Measurements from ENCODE around the gene CYTH1. TPM values are rescaled to one million over a fixed set of nuclear protein-coding genes. Genes with fewer than 3 reads are reported as not detected.

Gene CYTH1
- polyA plus RNA-seq, 1 of the 3 experiments (the other 2 are of a cell fraction): 23.8 TPM

DNA sequence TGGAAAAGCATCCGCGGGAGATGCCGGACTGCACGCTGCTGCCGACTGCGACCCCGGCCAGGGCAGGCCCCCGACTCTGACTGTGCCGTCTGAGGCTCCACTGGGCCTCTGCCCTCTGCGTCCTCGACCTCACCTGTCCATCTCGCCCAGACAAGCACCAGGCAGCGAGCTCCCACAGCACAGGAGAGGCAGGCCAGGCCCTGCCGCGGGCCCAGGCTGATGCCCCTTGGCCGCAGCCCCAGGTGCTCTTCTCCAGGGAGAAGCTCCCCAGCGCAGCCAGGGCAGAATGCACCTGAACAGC lies 106.8 kb downstream of the CYTH1 start:
- H3K4me1 ChIP-seq (ENCODE audit: control insufficient read depth in 1 of 2, insufficient read depth in 2 of 2, low read depth in 1 of 2, low read length in 1 of 2): no peaks in the 10 kb centered on the region; a peak in 1 of 4 replicates
- H3K79me2 ChIP-seq (ENCODE audit: insufficient read depth): no peaks in the 10 kb centered on the region; the same call in 1 of the 2 replicates
- H3F3A ChIP-seq (replicated peaks; ENCODE audit: insufficient read depth): peaks cover 4% of the 10 kb centered on the region
- no peak overlapping the region for H2AFZ ChIP-seq (ENCODE audit: low read depth)
- no peaks in the 10 kb centered on the region for H3K27me3 ChIP-seq (ENCODE audit: insufficient read depth)
- no peak overlapping the region; a peak in 1 of 4 replicates for H3K27ac ChIP-seq (ENCODE audit: low read depth in 2 of 2, low read length in 1 of 2)
- DNase-seq: no peak
- no peak overlapping the region for H3K4me2 ChIP-seq
- peaks cover 26 to 67% of the 10 kb centered on the region in 2 experiments for H3K36me3 ChIP-seq (replicated peaks in 1 of 2; ENCODE audit: control insufficient read depth in 1 of 2, insufficient read depth in 2 of 2, low read length in 1 of 2)
- no peaks in the 10 kb centered on the region for H4K20me1 ChIP-seq (ENCODE audit: insufficient read depth)
- no peaks in the 10 kb centered on the region for H3K9me3 ChIP-seq
- ChIA-PET CTCF (interaction anchor here (1.1 to 2.7 kb wide), 5 partner anchors 10 to 314 kb away, joined by 3 to 20 read pairs (median 5); no protein-coding TSS in a partner anchor), POLR2A (interaction anchor here (0.6 to 1.4 kb wide), 2 partner anchors 9 to 71 kb away, joined by 3 to 4 read pairs; no protein-coding TSS in a partner anchor)
- TF ChIP-seq RAD21 (IDR thresholded peaks at IDR 0.05; ENCODE audit: low read length) (no peak), EZH2phosphoT487 (IDR thresholded peaks at IDR 0.05; ENCODE audit: borderline replicate concordance, low read depth) (no peak), ELF1 (IDR thresholded peaks at IDR 0.05) (no peak), RCOR1 (IDR thresholded peaks at IDR 0.05; ENCODE audit: low read length) (no peak), NRF1 (IDR thresholded peaks at IDR 0.05; ENCODE audit: low read depth, low read length) (no peak), TEAD4 (IDR thresholded peaks at IDR 0.05; ENCODE audit: borderline replicate concordance, insufficient read depth) (no peak), NFIC (IDR thresholded peaks at IDR 0.05; ENCODE audit: borderline replicate concordance) (no peak), RFX5 (IDR thresholded peaks at IDR 0.05; ENCODE audit: low read length) (no peak), SIN3A (IDR thresholded peaks at IDR 0.05; ENCODE audit: borderline replicate concordance, low read depth, low read length) (no peak), GATA2 (CRISPR knock-in tag; IDR thresholded peaks at IDR 0.05) (no peak), CHD2 (IDR thresholded peaks at IDR 0.05; ENCODE audit: low read length, partially characterized antibody) (no peak)
- TF ChIP-seq, protein P1, sequence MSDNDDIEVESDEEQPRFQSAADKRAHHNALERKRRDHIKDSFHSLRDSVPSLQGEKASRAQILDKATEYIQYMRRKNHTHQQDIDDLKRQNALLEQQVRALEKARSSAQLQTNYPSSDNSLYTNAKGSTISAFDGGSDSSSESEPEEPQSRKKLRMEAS (IDR thresholded peaks at IDR 0.05; ENCODE audit: low read depth): no peak
- TF ChIP-seq, protein P2, sequence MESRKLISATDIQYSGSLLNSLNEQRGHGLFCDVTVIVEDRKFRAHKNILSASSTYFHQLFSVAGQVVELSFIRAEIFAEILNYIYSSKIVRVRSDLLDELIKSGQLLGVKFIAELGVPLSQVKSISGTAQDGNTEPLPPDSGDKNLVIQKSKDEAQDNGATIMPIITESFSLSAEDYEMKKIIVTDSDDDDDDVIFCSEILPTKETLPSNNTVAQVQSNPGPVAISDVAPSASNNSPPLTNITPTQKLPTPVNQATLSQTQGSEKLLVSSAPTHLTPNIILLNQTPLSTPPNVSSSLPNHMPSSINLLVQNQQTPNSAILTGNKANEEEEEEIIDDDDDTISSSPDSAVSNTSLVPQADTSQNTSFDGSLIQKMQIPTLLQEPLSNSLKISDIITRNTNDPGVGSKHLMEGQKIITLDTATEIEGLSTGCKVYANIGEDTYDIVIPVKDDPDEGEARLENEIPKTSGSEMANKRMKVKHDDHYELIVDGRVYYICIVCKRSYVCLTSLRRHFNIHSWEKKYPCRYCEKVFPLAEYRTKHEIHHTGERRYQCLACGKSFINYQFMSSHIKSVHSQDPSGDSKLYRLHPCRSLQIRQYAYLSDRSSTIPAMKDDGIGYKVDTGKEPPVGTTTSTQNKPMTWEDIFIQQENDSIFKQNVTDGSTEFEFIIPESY (IDR thresholded peaks at IDR 0.05; ENCODE audit: borderline replicate concordance, low read depth): no peak
- TF ChIP-seq, protein P3, sequence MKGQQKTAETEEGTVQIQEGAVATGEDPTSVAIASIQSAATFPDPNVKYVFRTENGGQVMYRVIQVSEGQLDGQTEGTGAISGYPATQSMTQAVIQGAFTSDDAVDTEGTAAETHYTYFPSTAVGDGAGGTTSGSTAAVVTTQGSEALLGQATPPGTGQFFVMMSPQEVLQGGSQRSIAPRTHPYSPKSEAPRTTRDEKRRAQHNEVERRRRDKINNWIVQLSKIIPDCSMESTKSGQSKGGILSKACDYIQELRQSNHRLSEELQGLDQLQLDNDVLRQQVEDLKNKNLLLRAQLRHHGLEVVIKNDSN (IDR thresholded peaks at IDR 0.05; ENCODE audit: borderline replicate concordance, low read depth): no peak
- TF ChIP-seq, protein P4, sequence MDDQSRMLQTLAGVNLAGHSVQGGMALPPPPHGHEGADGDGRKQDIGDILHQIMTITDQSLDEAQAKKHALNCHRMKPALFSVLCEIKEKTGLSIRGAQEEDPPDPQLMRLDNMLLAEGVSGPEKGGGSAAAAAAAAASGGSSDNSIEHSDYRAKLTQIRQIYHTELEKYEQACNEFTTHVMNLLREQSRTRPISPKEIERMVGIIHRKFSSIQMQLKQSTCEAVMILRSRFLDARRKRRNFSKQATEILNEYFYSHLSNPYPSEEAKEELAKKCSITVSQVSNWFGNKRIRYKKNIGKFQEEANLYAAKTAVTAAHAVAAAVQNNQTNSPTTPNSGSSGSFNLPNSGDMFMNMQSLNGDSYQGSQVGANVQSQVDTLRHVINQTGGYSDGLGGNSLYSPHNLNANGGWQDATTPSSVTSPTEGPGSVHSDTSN (IDR thresholded peaks at IDR 0.05): no peak
- TF ChIP-seq, protein P5, sequence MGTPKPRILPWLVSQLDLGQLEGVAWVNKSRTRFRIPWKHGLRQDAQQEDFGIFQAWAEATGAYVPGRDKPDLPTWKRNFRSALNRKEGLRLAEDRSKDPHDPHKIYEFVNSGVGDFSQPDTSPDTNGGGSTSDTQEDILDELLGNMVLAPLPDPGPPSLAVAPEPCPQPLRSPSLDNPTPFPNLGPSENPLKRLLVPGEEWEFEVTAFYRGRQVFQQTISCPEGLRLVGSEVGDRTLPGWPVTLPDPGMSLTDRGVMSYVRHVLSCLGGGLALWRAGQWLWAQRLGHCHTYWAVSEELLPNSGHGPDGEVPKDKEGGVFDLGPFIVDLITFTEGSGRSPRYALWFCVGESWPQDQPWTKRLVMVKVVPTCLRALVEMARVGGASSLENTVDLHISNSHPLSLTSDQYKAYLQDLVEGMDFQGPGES (IDR thresholded peaks at IDR 0.05; ENCODE audit: low read depth, low read length): no peak
- no peaks in the 10 kb centered on the region for H3K9me2 ChIP-seq
- no peak overlapping the region for H3K4me3 ChIP-seq (ENCODE audit: low read depth in 2 of 2, low read length in 1 of 2)
- WGBS (ENCODE audit: low lambda C conversion rate): 95% methylated on average over 14 of the region's 17 CpGs
- no peak overlapping the region for H3K9ac ChIP-seq
